NK-92 (cell line): ENCODE measurements around the gene PAOX.
"Not testable (repeated sequence)": the region's sequence is repeated elsewhere in the genome, so short reads cannot be mapped to it uniquely, and the experiment has no call there.

Experiments
- DNase-seq: peaks from one replicate; lab custom pipeline; 2025; ENCODE audit not compliant: unreplicated experiment; lab: John Stamatoyannopoulos, UW

PAOX gene

GRCh38 chr10:133362846-133363245 lies 16.2 kb upstream of the PAOX start:
- DNase-seq: no peak

GRCh38 chr10:133364645-133365431 lies 14.2 kb upstream of the PAOX start:
- no peak for DNase-seq

- no peak for DNase-seq
Observed at GRCh38 chr10:133365461-133366129, 13.5 kb upstream of the PAOX start.

DNA sequence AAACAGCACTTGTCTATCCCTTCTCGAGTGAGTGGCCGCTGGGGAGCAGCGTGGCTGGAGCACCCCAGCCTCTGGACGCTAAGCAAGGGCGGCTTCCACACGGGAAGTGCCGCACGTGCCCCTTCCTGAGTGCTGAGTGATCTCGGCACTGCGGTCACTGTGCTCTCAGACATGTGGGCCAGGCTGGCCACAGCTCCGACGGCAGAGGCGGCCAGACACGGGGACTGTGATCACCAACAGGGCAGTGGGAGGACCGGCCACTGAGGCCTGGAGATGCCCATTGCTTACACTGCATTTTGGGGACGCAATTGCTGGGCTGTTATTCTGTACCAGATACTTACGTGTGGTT lies 13.0 kb upstream of the PAOX start:
- no peak for DNase-seq

GRCh38 chr10:133366751-133367150 lies 12.3 kb upstream of the PAOX start:
- no peak for DNase-seq

GRCh38 chr10:133367461-133367860 lies 11.6 kb upstream of the PAOX start:
- DNase-seq: not testable (repeated sequence)

- no peak for DNase-seq
Observed at GRCh38 chr10:133368153-133368552, 10.9 kb upstream of the PAOX start.

DNA sequence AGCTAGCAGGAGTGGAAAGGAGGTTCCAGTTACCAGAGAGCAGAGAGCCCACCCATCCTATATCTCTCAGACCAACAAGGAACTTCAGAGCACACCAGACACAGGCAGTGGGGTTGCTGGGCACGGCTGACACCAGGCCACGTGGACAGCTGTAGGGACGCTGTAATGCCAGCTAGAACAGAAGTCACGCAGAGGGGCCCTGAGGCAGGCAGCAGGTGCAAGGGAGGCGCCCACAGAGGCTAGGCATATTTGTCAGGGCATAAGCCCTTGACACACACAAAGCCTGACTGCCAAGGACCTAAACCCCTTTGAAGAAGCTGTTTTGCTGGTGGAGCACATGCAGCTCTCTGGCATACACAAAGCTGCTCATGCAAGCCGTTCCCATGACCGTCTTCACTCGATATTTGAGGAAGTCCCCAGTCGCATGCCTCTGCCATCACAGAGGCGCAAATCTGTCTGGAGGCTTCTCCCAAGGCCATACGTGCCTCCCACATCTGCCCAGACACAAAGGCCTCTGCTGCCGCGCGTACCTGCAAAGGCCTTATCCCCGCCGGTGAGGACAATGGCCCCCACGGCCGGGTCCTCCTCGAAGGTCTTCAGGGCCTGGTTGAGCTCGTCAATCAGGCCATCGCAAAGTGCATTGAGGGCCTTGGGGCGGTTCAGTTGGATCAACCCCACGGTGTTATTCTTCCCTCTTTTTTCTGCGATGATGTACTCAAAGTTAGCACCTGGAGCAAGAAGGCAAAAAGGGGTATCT lies 8.9 kb upstream of the PAOX start:
- DNase-seq: no peak

DNA sequence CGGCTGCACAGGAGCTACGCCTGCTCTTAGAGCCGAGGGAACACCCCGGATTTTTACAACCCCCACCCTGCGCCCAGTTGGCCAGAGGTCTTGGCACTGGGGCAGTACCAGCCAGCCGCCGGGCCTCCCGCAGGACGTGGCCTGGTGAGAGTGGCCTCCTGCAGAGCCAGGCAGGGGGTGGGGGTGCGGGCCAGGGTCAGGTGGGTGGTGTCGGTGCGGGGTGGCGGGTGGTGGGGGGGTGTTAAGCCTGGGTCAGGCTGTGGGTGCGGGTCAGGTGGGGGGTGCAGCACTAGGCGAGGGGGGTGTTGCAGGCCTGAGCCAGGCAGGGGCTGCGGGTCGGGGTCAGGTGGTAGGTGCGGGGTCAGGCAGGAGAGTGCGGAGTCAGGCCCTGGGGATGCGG lies 6.6 kb upstream of the PAOX start:
- no peak for DNase-seq

- DNase-seq: peak; percentile 49
Observed at GRCh38 chr10:133373174-133374090, 5.6 kb upstream of the PAOX start, which contains the start of gene ECHS1. TSS of gene ECHS1 (minus strand) at chr10:133373354. CDS start at chr10:133373333, 21 bp downstream.

- DNase-seq: no peak
Observed at GRCh38 chr10:133375357-133376115, 3.5 kb upstream of the PAOX start.

- DNase-seq: not testable (repeated sequence)
Observed at GRCh38 chr10:133376183-133376582, 2.9 kb upstream of the PAOX start.

- DNase-seq: no peak
Observed at GRCh38 chr10:133377025-133377817, 1.8 kb upstream of the PAOX start.

DNA sequence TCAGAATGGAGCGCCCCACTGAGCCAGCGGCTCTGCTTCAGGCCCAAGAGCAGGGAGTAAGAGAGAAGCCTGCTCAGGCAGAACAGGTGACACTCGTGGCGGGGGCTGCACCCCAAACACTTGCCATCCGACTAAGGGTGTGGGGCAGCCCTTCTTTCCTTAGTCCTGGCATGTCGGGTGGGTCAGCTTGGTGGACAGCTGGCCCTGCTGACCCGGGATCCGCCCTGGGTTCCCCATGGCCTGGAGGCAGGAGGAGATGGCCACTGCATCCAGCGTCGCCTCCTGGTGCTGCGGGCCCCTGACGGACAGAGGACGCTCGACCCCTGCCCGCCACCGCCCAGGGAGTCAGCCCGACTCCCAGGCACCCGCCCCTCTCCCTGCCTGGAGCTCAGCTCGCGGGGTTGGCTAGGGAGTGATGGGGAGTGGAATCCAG lies 1.2 kb upstream of the PAOX start:
- DNase-seq: no peak

DNA sequence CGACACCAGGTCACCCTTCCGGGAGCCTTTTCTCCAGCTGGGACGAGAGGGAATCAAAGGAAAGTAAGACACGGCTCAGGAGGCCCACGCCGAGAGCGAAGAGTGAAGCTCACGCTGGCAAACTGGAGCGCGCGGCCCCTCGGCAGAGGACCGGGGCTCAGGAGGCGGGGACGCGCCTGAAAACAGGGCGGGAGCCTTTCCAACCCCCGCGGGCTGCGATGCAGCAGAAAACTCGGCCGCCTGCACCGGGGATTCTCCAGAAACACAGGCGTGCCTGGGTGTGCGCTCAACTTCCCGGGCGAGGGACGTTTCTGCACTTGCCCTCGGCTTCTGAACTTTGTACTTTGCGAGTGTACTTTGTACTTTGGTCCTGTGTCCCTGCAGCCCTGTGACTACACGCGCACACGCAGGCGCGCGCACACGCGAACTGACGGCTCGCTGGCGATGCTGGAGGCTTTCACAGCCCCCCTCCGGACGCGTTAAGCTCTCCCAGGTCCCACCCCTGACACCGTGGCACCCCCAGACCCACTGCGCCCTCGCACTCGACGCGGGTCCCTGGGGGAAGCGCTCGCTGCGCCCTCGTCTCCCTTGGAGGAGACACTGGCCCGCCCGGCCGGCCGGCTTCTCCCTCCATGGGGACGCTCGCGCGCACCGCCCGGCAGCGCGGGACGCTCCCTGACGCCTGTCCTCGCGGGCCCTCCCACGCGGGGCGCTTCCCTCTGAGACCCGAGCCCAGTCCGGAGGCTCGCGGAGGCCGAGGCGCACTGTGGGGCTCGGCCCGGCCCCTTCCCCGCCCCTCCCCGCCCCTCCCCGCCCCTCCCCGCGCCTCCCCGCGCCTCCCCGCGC lies 588 bp upstream of the PAOX start:
- DNase-seq: no peak

GRCh38 chr10:133379801-133380666 lies 972 bp downstream of the PAOX start:
- DNase-seq: no peak

DNA sequence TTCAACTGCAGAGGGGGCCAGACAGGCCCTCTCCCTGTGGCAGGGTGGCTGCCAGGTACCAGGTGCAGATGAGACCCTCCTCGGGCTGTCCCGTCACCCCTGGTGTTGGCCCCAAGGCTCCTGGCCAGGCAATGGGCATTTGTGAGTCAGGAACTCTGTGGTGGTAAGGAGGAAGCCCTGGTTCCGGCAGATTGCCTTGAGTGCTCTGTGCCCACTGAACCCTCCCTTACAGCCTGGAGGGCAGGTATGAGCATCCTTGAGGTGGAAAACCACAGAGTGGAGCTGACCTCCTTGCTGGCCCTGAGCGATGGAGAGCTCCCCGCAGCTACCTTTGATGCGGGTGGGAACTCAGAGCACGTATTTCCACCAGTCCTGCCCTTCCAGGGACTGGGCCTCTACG lies 2.0 kb downstream of the PAOX start:
- DNase-seq: no peak
